Measurements from ENCODE around the gene FCER2. TPM values are rescaled to one million over a fixed set of nuclear protein-coding genes. Genes with fewer than 3 reads are reported as not detected.

The FCER2 gene
- total RNA-seq, 1 experiment from 2014 or later: 0.15 TPM

DNA sequence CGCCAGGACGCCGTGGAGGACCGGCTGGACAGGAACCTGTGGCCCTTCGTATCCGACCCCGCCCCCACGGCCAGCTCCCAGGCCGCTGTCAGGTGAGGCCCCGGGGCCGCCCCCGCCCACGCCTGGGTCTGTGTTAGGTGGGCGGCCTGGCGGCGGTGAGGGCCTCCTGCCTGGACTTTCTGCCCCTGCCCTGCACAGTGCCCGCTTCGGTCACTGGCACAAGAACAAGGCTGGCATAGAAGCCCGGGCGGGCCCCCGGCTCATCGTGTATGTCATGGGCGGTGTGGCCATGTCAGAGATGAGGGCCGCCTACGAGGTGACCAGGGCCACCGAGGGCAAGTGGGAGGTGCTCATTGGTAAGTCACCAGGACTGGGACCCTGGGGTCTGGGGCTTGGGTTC is 54.8 kb downstream of the FCER2 start:
- Histone ChIP-seq H3K27me3 (ENCODE audit: control insufficient read depth, insufficient read depth, low read length) (no peaks in the 10 kb centered on the region), H3K36me3 (ENCODE audit: control insufficient read depth, insufficient read depth, low read length) (no peaks in the 10 kb centered on the region), H3K9me3 (ENCODE audit: control insufficient read depth, insufficient read depth, low read depth, low read length) (no peaks in the 10 kb centered on the region), H3K27ac (ENCODE audit: low read length) (no peak overlapping the region), H3K4me1 (ENCODE audit: control insufficient read depth, insufficient read depth, low read length) (no peaks in the 10 kb centered on the region), H3K4me3 (ENCODE audit: low read depth in 2 of 2, low read length in 2 of 2) (no peak overlapping the region)
- in situ Hi-C loops (cut with HindIII; ENCODE audit: low pct_unique_long_range_greater_than_20kb, low sequenced_read_pairs): no loop called here
- no peak for DNase-seq (ENCODE audit: low read depth, low spot score)
- ChIA-PET CTCF (no interaction called here), POLR2A (no interaction called here)
- BruUV-seq (replicated peaks): no TSS peak
- intact Hi-C loops (cut with micrococcal nuclease; ENCODE audit: unreplicated experiment): no loop called here
- TF ChIP-seq, protein P1, sequence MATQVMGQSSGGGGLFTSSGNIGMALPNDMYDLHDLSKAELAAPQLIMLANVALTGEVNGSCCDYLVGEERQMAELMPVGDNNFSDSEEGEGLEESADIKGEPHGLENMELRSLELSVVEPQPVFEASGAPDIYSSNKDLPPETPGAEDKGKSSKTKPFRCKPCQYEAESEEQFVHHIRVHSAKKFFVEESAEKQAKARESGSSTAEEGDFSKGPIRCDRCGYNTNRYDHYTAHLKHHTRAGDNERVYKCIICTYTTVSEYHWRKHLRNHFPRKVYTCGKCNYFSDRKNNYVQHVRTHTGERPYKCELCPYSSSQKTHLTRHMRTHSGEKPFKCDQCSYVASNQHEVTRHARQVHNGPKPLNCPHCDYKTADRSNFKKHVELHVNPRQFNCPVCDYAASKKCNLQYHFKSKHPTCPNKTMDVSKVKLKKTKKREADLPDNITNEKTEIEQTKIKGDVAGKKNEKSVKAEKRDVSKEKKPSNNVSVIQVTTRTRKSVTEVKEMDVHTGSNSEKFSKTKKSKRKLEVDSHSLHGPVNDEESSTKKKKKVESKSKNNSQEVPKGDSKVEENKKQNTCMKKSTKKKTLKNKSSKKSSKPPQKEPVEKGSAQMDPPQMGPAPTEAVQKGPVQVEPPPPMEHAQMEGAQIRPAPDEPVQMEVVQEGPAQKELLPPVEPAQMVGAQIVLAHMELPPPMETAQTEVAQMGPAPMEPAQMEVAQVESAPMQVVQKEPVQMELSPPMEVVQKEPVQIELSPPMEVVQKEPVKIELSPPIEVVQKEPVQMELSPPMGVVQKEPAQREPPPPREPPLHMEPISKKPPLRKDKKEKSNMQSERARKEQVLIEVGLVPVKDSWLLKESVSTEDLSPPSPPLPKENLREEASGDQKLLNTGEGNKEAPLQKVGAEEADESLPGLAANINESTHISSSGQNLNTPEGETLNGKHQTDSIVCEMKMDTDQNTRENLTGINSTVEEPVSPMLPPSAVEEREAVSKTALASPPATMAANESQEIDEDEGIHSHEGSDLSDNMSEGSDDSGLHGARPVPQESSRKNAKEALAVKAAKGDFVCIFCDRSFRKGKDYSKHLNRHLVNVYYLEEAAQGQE (IDR thresholded peaks at IDR 0.05; ENCODE audit: insufficient read depth in 1 of 2, low read depth in 2 of 2, low read length in 1 of 2): no peak
- TF ChIP-seq POLR2AphosphoS5 (IDR thresholded peaks at IDR 0.05; ENCODE audit: low read depth, low read length): no peak
- TF ChIP-seq, protein P2, sequence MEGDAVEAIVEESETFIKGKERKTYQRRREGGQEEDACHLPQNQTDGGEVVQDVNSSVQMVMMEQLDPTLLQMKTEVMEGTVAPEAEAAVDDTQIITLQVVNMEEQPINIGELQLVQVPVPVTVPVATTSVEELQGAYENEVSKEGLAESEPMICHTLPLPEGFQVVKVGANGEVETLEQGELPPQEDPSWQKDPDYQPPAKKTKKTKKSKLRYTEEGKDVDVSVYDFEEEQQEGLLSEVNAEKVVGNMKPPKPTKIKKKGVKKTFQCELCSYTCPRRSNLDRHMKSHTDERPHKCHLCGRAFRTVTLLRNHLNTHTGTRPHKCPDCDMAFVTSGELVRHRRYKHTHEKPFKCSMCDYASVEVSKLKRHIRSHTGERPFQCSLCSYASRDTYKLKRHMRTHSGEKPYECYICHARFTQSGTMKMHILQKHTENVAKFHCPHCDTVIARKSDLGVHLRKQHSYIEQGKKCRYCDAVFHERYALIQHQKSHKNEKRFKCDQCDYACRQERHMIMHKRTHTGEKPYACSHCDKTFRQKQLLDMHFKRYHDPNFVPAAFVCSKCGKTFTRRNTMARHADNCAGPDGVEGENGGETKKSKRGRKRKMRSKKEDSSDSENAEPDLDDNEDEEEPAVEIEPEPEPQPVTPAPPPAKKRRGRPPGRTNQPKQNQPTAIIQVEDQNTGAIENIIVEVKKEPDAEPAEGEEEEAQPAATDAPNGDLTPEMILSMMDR (IDR thresholded peaks at IDR 0.05): no peak
- no peak for TF ChIP-seq TCF7L2 (IDR thresholded peaks at IDR 0.05; ENCODE audit: low read depth, low read length)
- no peak for TF ChIP-seq SIN3A (IDR thresholded peaks at IDR 0.05; ENCODE audit: borderline replicate concordance, insufficient read depth, low read depth, low read length)
- ATAC-seq: no peak

DNA sequence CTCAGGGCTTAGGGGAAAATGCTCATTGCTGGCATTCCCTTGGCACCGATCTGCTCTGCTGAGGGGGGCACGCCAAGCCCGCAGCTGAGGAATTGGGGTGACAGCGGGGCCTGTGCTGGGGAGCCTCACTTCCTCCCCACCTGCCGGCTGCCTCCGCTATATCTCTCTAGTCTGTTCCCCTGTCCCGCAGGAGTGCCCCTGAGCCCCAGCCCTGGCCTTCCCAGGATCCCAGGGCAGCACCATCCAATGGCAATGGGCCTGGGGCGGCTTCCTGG is 55.6 kb downstream of the FCER2 start:
- CTCF ChIA-PET: no interaction called here
- POLR2A ChIA-PET: no interaction called here
- intact Hi-C loops (cut with micrococcal nuclease; ENCODE audit: unreplicated experiment): no loop called here

More for the DNA sequence above, 55.6 kb downstream of the FCER2 start:
- no peak for ATAC-seq
- no peak overlapping the region for H3K4me3 ChIP-seq (ENCODE audit: low read depth in 2 of 2, low read length in 2 of 2)
- no peak overlapping the region for H3K27ac ChIP-seq (ENCODE audit: low read length)
- DNase-seq (ENCODE audit: low read depth, low spot score): no peak
- in situ Hi-C loops (cut with HindIII; ENCODE audit: low pct_unique_long_range_greater_than_20kb, low sequenced_read_pairs): no loop called here
- TF ChIP-seq POLR2AphosphoS5 (IDR thresholded peaks at IDR 0.05; ENCODE audit: low read depth, low read length) (no peak), TCF7L2 (IDR thresholded peaks at IDR 0.05; ENCODE audit: low read depth, low read length) (no peak), SIN3A (IDR thresholded peaks at IDR 0.05; ENCODE audit: borderline replicate concordance, insufficient read depth, low read depth, low read length) (no peak)
- TF ChIP-seq, protein P2 (IDR thresholded peaks at IDR 0.05): no peak
- TF ChIP-seq, protein P1 (IDR thresholded peaks at IDR 0.05; ENCODE audit: insufficient read depth in 1 of 2, low read depth in 2 of 2, low read length in 1 of 2): no peak
- H3K27me3 ChIP-seq (ENCODE audit: control insufficient read depth, insufficient read depth, low read length): no peaks in the 10 kb centered on the region
- H3K9me3 ChIP-seq (ENCODE audit: control insufficient read depth, insufficient read depth, low read depth, low read length): no peaks in the 10 kb centered on the region
- no peaks in the 10 kb centered on the region for H3K4me1 ChIP-seq (ENCODE audit: control insufficient read depth, insufficient read depth, low read length)
- H3K36me3 ChIP-seq (ENCODE audit: control insufficient read depth, insufficient read depth, low read length): no peaks in the 10 kb centered on the region
- no TSS peak for BruUV-seq (replicated peaks)
